IMR-90 (cell line): ENCODE data around the gene IQSEC1.

ENCODE experiments used
- CEBPB ChIP-seq: IDR thresholded peaks from 2 replicates; pipeline ENCODE4 v1.6.1; 2012; ENCODE audit warnings: low read depth, low read length, improper control_type of control experiment
- CTCF ChIP-seq: conservative IDR thresholded peaks from 2 replicates; pipeline ENCODE4 v1.5.1; 2012; ENCODE audit warnings: mild to moderate bottlenecking, low read depth, low read length, improper control_type of control experiment
- MAFK ChIP-seq: IDR thresholded peaks from 2 replicates; pipeline ENCODE4 v1.6.1; 2012; ENCODE audit warnings: low read depth, low read length, improper control_type of control experiment
- MXI1 ChIP-seq: IDR thresholded peaks from 2 replicates; pipeline ENCODE4 v1.6.1; 2012; ENCODE audit warnings: low read depth, mild to moderate bottlenecking, low read length, moderate library complexity, borderline replicate concordance
- NFE2L2 ChIP-seq: fragments of 150-350 bp; IDR thresholded peaks from 2 replicates; pipeline ENCODE4 v1.6.1; 2016; ENCODE audit warnings: low read depth, mild to moderate bottlenecking, low read length
- POLR2A ChIP-seq: IDR thresholded peaks from 2 replicates; pipeline ENCODE4 v1.6.1; 2012; ENCODE audit warnings: mild to moderate bottlenecking, low read depth, low read length
- TF ChIP-seq, protein P1 (sequence below): fragments of 150-350 bp; IDR thresholded peaks from 2 replicates; pipeline ENCODE4 v1.6.1; 2016; ENCODE audit warnings: low read depth, mild to moderate bottlenecking, low read length, moderate library complexity, borderline replicate concordance

DNA sequence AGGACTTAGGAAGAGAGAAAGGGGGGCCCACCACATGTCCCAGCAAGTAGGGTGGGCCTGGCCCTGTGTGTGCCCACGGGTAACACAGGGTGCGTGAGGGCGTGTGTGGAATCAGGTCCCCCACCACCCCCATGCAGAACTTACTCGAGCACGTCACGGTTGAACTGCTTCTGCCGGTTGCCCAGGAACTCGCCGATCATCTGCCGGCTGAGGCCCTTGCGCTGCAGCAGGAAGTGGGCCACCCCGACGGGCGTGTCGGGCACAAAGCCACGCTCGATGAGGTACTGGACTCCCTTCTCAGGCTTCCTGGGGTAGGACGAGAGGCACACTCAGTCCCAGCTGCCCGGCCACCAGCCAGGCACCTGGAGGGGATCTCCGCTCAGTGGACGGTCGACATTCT, 148.8 kb downstream of the IQSEC1 start:
- TF ChIP-seq NFE2L2 (no peak), CTCF (no peak), CEBPB (no peak), POLR2A (no peak), MXI1 (no peak), MAFK (no peak)
- TF ChIP-seq, protein P1, sequence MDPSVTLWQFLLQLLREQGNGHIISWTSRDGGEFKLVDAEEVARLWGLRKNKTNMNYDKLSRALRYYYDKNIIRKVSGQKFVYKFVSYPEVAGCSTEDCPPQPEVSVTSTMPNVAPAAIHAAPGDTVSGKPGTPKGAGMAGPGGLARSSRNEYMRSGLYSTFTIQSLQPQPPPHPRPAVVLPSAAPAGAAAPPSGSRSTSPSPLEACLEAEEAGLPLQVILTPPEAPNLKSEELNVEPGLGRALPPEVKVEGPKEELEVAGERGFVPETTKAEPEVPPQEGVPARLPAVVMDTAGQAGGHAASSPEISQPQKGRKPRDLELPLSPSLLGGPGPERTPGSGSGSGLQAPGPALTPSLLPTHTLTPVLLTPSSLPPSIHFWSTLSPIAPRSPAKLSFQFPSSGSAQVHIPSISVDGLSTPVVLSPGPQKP, result no peak
